HEK293 (cell line): ENCODE measurements around the gene MCTP1.

Experiments
- CTCF ChIP-seq: fragments of 450-650 bp; formaldehyde crosslinking; IDR thresholded peaks from 2 replicates; pipeline ENCODE4 v1.5.1; 2016; ENCODE audit warnings: missing biosample characterization, missing genetic modification characterization
- HOXD13 ChIP-seq: sonication (generic); formaldehyde crosslinking; IDR thresholded peaks from 2 replicates; pipeline ENCODE4 v1.8.0; 2022; ENCODE audit warnings: missing genetic modification reagents, borderline replicate concordance
- KLF17 ChIP-seq: fragments of 450-650 bp; formaldehyde crosslinking; IDR thresholded peaks from 2 replicates; pipeline ENCODE4 v1.5.1; 2016; ENCODE audit warnings: missing biosample characterization, missing genetic modification characterization
- RBAK ChIP-seq: fragments of 450-650 bp; formaldehyde crosslinking; IDR thresholded peaks from 2 replicates; pipeline ENCODE4 v1.5.1; 2016; ENCODE audit warnings: missing biosample characterization, missing genetic modification characterization
- REST ChIP-seq: fragments of 450-650 bp; formaldehyde crosslinking; IDR thresholded peaks from 2 replicates; pipeline ENCODE4 v1.5.1; 2016; ENCODE audit warnings: missing biosample characterization, missing genetic modification characterization
- YY1 ChIP-seq: fragments of 450-650 bp; formaldehyde crosslinking; IDR thresholded peaks from 2 replicates; pipeline ENCODE4 v1.5.1; 2018; ENCODE audit warnings: missing biosample characterization, missing genetic modification characterization
- ZBTB44 ChIP-seq: fragments of 450-650 bp; IDR thresholded peaks from 2 replicates; pipeline ENCODE4 v1.5.1; 2018; ENCODE audit warnings: missing biosample characterization, mild to moderate bottlenecking, missing genetic modification characterization
- ZFP41 ChIP-seq: fragments of 450-650 bp; formaldehyde crosslinking; IDR thresholded peaks from 2 replicates; pipeline ENCODE4 v1.5.1; 2016; ENCODE audit warnings: missing biosample characterization, missing genetic modification characterization, borderline replicate concordance
- ZNF239 ChIP-seq: fragments of 450-650 bp; formaldehyde crosslinking; IDR thresholded peaks from 2 replicates; pipeline ENCODE4 v1.5.1; 2016; ENCODE audit warnings: missing biosample characterization, missing genetic modification characterization
- ZNF416 ChIP-seq: fragments of 450-650 bp; formaldehyde crosslinking; IDR thresholded peaks from 2 replicates; pipeline ENCODE4 v1.5.1; 2016; ENCODE audit warnings: missing biosample characterization, missing genetic modification characterization
- ZNF549 ChIP-seq: fragments of 450-650 bp; IDR thresholded peaks from 2 replicates; pipeline ENCODE4 v1.5.1; 2018; ENCODE audit warnings: missing biosample characterization, missing genetic modification characterization, mild to moderate bottlenecking, inconsistent platforms, moderate library complexity
- ZNF610 ChIP-seq: fragments of 450-650 bp; formaldehyde crosslinking; IDR thresholded peaks from 2 replicates; pipeline ENCODE4 v1.5.1; 2016; ENCODE audit warnings: missing biosample characterization, missing genetic modification characterization, borderline replicate concordance
- ZNF658 ChIP-seq: fragments of 450-650 bp; formaldehyde crosslinking; IDR thresholded peaks from 2 replicates; pipeline ENCODE4; 2016; ENCODE audit warnings: missing biosample characterization, missing genetic modification characterization
- ZNF843 ChIP-seq: fragments of 450-650 bp; formaldehyde crosslinking; IDR thresholded peaks from 2 replicates; pipeline ENCODE4 v1.5.1; 2016; ENCODE audit warnings: missing biosample characterization, missing genetic modification characterization

- TF ChIP-seq CTCF (tag by site-specific recombination) (no peak), ZBTB44 (tag by site-specific recombination) (no peak), ZNF549 (tag by site-specific recombination) (no peak), KLF17 (tag by site-specific recombination) (no peak), ZNF239 (tag by site-specific recombination) (no peak), ZNF610 (tag by site-specific recombination) (no peak), ZNF843 (no peak), ZNF416 (tag by site-specific recombination) (no peak), HOXD13 (no peak), REST (tag by site-specific recombination) (no peak), ZNF658 (tag by site-specific recombination) (no peak), RBAK (no peak), ZFP41 (no peak), YY1 (no peak)
Observed at GRCh38 chr5:95060098-95060497, 224.8 kb downstream of the MCTP1 start.
